Osteoblast (primary cell): ENCODE measurements around the gene NADK. TPM values are rescaled to one million over a fixed set of nuclear protein-coding genes. Genes with fewer than 3 reads are reported as not detected.
"Not testable (repeated sequence)": the region's sequence is repeated elsewhere in the genome, so short reads cannot be mapped to it uniquely, and the experiment has no call there.

Experiments used
- DNase-seq: peaks from one replicate; pipeline ENCODE4 v3.0.0; 2011; ENCODE audit warnings: low spot score, mixed read lengths; ENCODE audit not compliant: insufficient read length; ENCODE audit errors: missing footprints
- H2AFZ ChIP-seq: 2 replicates; pipeline ENCODE4 v1.6.0; 2011; ENCODE audit warnings: mild to moderate bottlenecking, low read length
- H3K27ac ChIP-seq: 2 replicates; pipeline ENCODE4 v1.5.1; 2011; ENCODE audit warnings: mild to moderate bottlenecking, low read depth, low read length, moderate library complexity
- H3K27me3 ChIP-seq: 2 replicates; pipeline ENCODE4 v1.6.0; 2012; ENCODE audit warnings: mild to moderate bottlenecking, control low read depth, inconsistent platforms, low read length, moderate library complexity; ENCODE audit not compliant: insufficient read depth
- H3K36me3 ChIP-seq: 2 replicates; pipeline ENCODE4 v1.5.1; 2011; ENCODE audit warnings: mild to moderate bottlenecking, low read length, control low read depth, moderate library complexity; ENCODE audit not compliant: insufficient read depth
- H3K4me1 ChIP-seq: 2 replicates; pipeline ENCODE4 v1.5.1; 2011; ENCODE audit warnings: mild to moderate bottlenecking, low read length, control low read depth, moderate library complexity; ENCODE audit not compliant: insufficient read depth
- H3K4me2 ChIP-seq: 2 replicates; pipeline ENCODE4 v1.6.0; 2011; ENCODE audit warnings: mild to moderate bottlenecking, low read length; ENCODE audit not compliant: insufficient read depth
- H3K4me3 ChIP-seq: fragments of 200-600 bp; sonication (generic); 3 replicates; pipeline ENCODE4 v1.5.1; 2012; ENCODE audit warnings: mild to moderate bottlenecking, low read length, inconsistent platforms; ENCODE audit not compliant: insufficient read depth
- H3K79me2 ChIP-seq: 2 replicates; pipeline ENCODE4 v1.6.0; 2012; ENCODE audit warnings: mild to moderate bottlenecking, low read length, control low read depth, inconsistent platforms; ENCODE audit not compliant: insufficient read depth
- H3K9me3 ChIP-seq: 2 replicates; pipeline ENCODE4 v1.5.1; 2011; ENCODE audit warnings: low read depth, low read length, control low read depth
- H4K20me1 ChIP-seq: 2 replicates; pipeline ENCODE4 v1.6.0; 2012; ENCODE audit warnings: mild to moderate bottlenecking, low read length, control low read depth; ENCODE audit not compliant: insufficient read depth
- CTCF ChIP-seq: IDR thresholded peaks from 2 replicates; pipeline ENCODE4 v1.5.1; 2011; ENCODE audit warnings: mild to moderate bottlenecking, low read depth, low read length, moderate library complexity; ENCODE audit errors: extremely low read depth
- total RNA-seq: library from RNA; depleted of rRNA; stranded (reverse); fragments of >200 nt; gene quantifications from 2 replicates; pipeline ENCODE4 v1.2.3, GENCODE V29; 2012

NADK gene
- total RNA-seq, 1 donor = 45.6 TPM

GRCh38 chr1:1748686-1749321 lies 29.5 kb downstream of the NADK start:
- TF ChIP-seq CTCF = no peak
- H2AFZ ChIP-seq = no peak overlapping the region
- no peaks in the 10 kb centered on the region for H3K79me2 ChIP-seq
- peak; percentile 49 for DNase-seq
- H3K9me3 ChIP-seq = no peaks in the 10 kb centered on the region
- no peak overlapping the region for H3K27ac ChIP-seq
- no peaks in the 10 kb centered on the region for H4K20me1 ChIP-seq
- peaks cover 13% of the 10 kb centered on the region for H3K36me3 ChIP-seq
- H3K4me3 ChIP-seq = no peak overlapping the region
- H3K4me2 ChIP-seq = no peak overlapping the region
- no peaks in the 10 kb centered on the region for H3K4me1 ChIP-seq
- no peaks in the 10 kb centered on the region for H3K27me3 ChIP-seq

- not testable (repeated sequence) for H3K4me1 ChIP-seq, H3K79me2 ChIP-seq, DNase-seq, H2AFZ ChIP-seq, H4K20me1 ChIP-seq, H3K27me3 ChIP-seq, H3K9me3 ChIP-seq, H3K36me3 ChIP-seq, H3K27ac ChIP-seq, H3K4me2 ChIP-seq
- peak overlapping the region; percentile 58 for H3K4me3 ChIP-seq
Observed at GRCh38 chr1:1746566-1746909, 31.7 kb downstream of the NADK start.

- not testable (repeated sequence) for H2AFZ ChIP-seq, H4K20me1 ChIP-seq, H3K4me2 ChIP-seq, H3K79me2 ChIP-seq, H3K36me3 ChIP-seq, H3K9me3 ChIP-seq, H3K4me1 ChIP-seq, H3K27me3 ChIP-seq
- peak; percentile 62 for DNase-seq
- H3K4me3 ChIP-seq = peak overlapping the region; percentile 58
- H3K27ac ChIP-seq = peak overlapping the region; percentile 70
Observed at GRCh38 chr1:1745651-1746565, 32.4 kb downstream of the NADK start.

- H3K9me3 ChIP-seq, H3K27me3 ChIP-seq, H3K79me2 ChIP-seq, H3K36me3 ChIP-seq, H3K27ac ChIP-seq, H3K4me1 ChIP-seq, H3K4me2 ChIP-seq, DNase-seq, H4K20me1 ChIP-seq, H3K4me3 ChIP-seq, H2AFZ ChIP-seq: not testable (repeated sequence)
Observed at GRCh38 chr1:1742529-1742928, 35.7 kb downstream of the NADK start.

GRCh38 chr1:1741013-1741412 lies 37.3 kb downstream of the NADK start:
- H3K4me2 ChIP-seq, H3K27me3 ChIP-seq, H4K20me1 ChIP-seq, H3K4me1 ChIP-seq, H3K79me2 ChIP-seq, H3K36me3 ChIP-seq, H3K4me3 ChIP-seq, H2AFZ ChIP-seq, H3K9me3 ChIP-seq: not testable (repeated sequence)
- peak overlapping the region; percentile 60 for H3K27ac ChIP-seq
- DNase-seq = peak; percentile 96

- not testable (repeated sequence) for H3K27ac ChIP-seq, H3K4me2 ChIP-seq, H4K20me1 ChIP-seq, DNase-seq, H3K9me3 ChIP-seq, H3K4me3 ChIP-seq, H3K36me3 ChIP-seq, H3K4me1 ChIP-seq, H3K27me3 ChIP-seq, H3K79me2 ChIP-seq, H2AFZ ChIP-seq
Observed at GRCh38 chr1:1738799-1739337, 39.4 kb downstream of the NADK start.

GRCh38 chr1:1737675-1738590 lies 40.3 kb downstream of the NADK start:
- H3K27me3 ChIP-seq, H3K9me3 ChIP-seq, H3K27ac ChIP-seq, H4K20me1 ChIP-seq, DNase-seq, H3K79me2 ChIP-seq, H3K4me2 ChIP-seq, H2AFZ ChIP-seq, H3K36me3 ChIP-seq, H3K4me1 ChIP-seq, H3K4me3 ChIP-seq: not testable (repeated sequence)
